K562 (cell line): ENCODE results near the gene ASS1. TPM values are rescaled to one million over a fixed set of nuclear protein-coding genes. Genes with fewer than 3 reads are reported as not detected.

Source experiments
- CTCF ChIP-seq, 3 experiments: IDR thresholded peaks in 2 of 3; conservative IDR thresholded peaks in 1 of 3; 2 replicates each; pipeline ENCODE4 v1.5.1; 2011 to 2012; ENCODE audit warnings: low read length in 3 of 3, mild to moderate bottlenecking in 3 of 3, control low read depth in 2 of 3, improper control_type of control experiment in 1 of 3, inconsistent platforms in 1 of 3, low read depth in 1 of 3, mixed read lengths in 1 of 3, moderate library complexity in 1 of 3; ENCODE audit not compliant: insufficient read depth in 2 of 3
- ELK1 ChIP-seq: sonication (generic); formaldehyde crosslinking; IDR thresholded peaks from 2 replicates; pipeline ENCODE4 v1.8.1; 2022; ENCODE audit warnings: missing genetic modification reagents
- HMBOX1 ChIP-seq: sonication (generic); IDR thresholded peaks from 2 replicates; pipeline ENCODE4 v1.6.1; 2016
- JUNB ChIP-seq: fragments of 450-650 bp; formaldehyde crosslinking; conservative IDR thresholded peaks from 2 replicates; pipeline ENCODE4 v1.4.0; 2020; ENCODE audit warnings: mild to moderate bottlenecking
- MYC ChIP-seq, 2 experiments: fragments of 250-450 bp in 1 of 2; sonication (Bioruptor Pico) in 1 of 2; IDR thresholded peaks; 2 replicates each; pipeline versions ENCODE4 v1.5.1 to v1.6.1; 2012 to 2021; ENCODE audit warnings: low read depth in 2 of 2, borderline replicate concordance in 1 of 2, improper control_type of control experiment in 1 of 2, low read length in 1 of 2, mild to moderate bottlenecking in 1 of 2, moderate library complexity in 1 of 2
- NR2C2 ChIP-seq, 2 experiments: fragments of 200-800 bp in 1 of 2; sonication (Bioruptor generic) in 1 of 2; sonication (generic) in 1 of 2; formaldehyde crosslinking in 1 of 2; IDR thresholded peaks; 2 replicates each; pipeline versions ENCODE4 v1.6.1 to v1.8.0; 2016 to 2022; ENCODE audit warnings: mild to moderate bottlenecking in 1 of 2, missing compliant biosample characterization in 1 of 2, missing genetic modification characterization in 1 of 2, missing genetic modification reagents in 1 of 2
- PRMT5 ChIP-seq: sonication (generic); formaldehyde crosslinking; IDR thresholded peaks from 2 replicates; pipeline ENCODE4 v1.5.0; 2020; ENCODE audit warnings: missing genetic modification reagents
- PTBP1 ChIP-seq: fragments of 200-400 bp; formaldehyde crosslinking; IDR thresholded peaks from 2 replicates; pipeline ENCODE4 v1.6.1; 2017; ENCODE audit warnings: low read depth, low read length
- RAD21 ChIP-seq, 2 experiments: fragments of 250-450 bp in 1 of 2; fragments of 450-650 bp in 1 of 2; sonication (Bioruptor Pico) in 1 of 2; formaldehyde crosslinking in 1 of 2; IDR thresholded peaks in 1 of 2; conservative IDR thresholded peaks in 1 of 2; 2 replicates each; pipeline versions ENCODE4 v1.4.0 to v1.8.0; 2020 to 2022; ENCODE audit warnings: mild to moderate bottlenecking in 2 of 2, moderate library complexity in 1 of 2
- RB1 ChIP-seq: fragments of 450-650 bp; IDR thresholded peaks from 2 replicates; pipeline ENCODE4 v1.6.1; 2017; ENCODE audit warnings: low read depth, mild to moderate bottlenecking
- SMC3 ChIP-seq: conservative IDR thresholded peaks from 2 replicates; pipeline ENCODE4 v1.6.1; 2011; ENCODE audit warnings: low read depth, low read length, improper control_type of control experiment; ENCODE audit not compliant: insufficient read depth
- STAG1 ChIP-seq: sonication (generic); formaldehyde crosslinking; IDR thresholded peaks from 2 replicates; pipeline ENCODE4 v1.5.0; 2020; ENCODE audit warnings: missing genetic modification reagents, borderline replicate concordance
- TEAD2 ChIP-seq: fragments of 450-650 bp; IDR thresholded peaks from 2 replicates; pipeline ENCODE4 v1.6.1; 2016; ENCODE audit warnings: missing genetic modification characterization, control low read depth, missing compliant biosample characterization
- VEZF1 ChIP-seq: fragments of 200-800 bp; sonication (Bioruptor generic); IDR thresholded peaks from 2 replicates; pipeline ENCODE4 v1.6.1; 2017; ENCODE audit warnings: missing genetic modification characterization, missing compliant biosample characterization
- ZFX ChIP-seq: sonication (generic); formaldehyde crosslinking; IDR thresholded peaks from 2 replicates; pipeline ENCODE4 v1.8.0; 2022; ENCODE audit warnings: mild to moderate bottlenecking, missing genetic modification reagents, moderate library complexity
- ZNF764 ChIP-seq: fragments of 250-450 bp; sonication (Bioruptor Pico); IDR thresholded peaks from 2 replicates; pipeline ENCODE4 v1.4.0; 2020; ENCODE audit warnings: low read depth, mild to moderate bottlenecking, moderate library complexity
- polyA plus RNA-seq, 8 experiments: library from polyadenylated mRNA; depleted of rRNA in 4 of 8; stranded (reverse) in 5 of 8; unstranded in 3 of 8; fragments of >200 nt; fragmentation: Nextera tagmentation in 2 of 8; fragmentation: Illumina TruSeq in 1 of 8; extraction: Ambion mirVana in 2 of 8; extraction: Trizol in 1 of 8; gene quantifications; 2 replicates each; pipeline versions ENCODE4 v1.2.1 to v1.2.3, GENCODE V29; 2011 to 2014; ENCODE audit warnings: inconsistent platforms in 1 of 8, missing spikeins in 1 of 8
- total RNA-seq, 7 experiments: library from RNA; depleted of rRNA in 6 of 7; stranded (reverse); fragments of >200 nt in 6 of 7; fragmentation: Illumina TruSeq in 2 of 7; extraction: Trizol in 2 of 7; gene quantifications; 2 replicates each; pipeline versions ENCODE4 v1.2.1 to v1.2.3, GENCODE V29; 2011 to 2021; ENCODE audit warnings: low replicate concordance in 1 of 7
- TF ChIP-seq, protein P1 (sequence below): sonication (generic); formaldehyde crosslinking; IDR thresholded peaks from 2 replicates; pipeline ENCODE4 v1.8.1; 2023; ENCODE audit warnings: mild to moderate bottlenecking, missing genetic modification reagents

The ASS1 gene
- total and polyA plus RNA-seq, 9 of the 15 experiments (the other 6 are each of a cell fraction or from before 2014, with no cell fraction given), result 1.5 to 5.7 (median 3.7) TPM

GRCh38 chr9:130480673-130481072 lies 35.9 kb downstream of the ASS1 start (continued):
- no peak for TF ChIP-seq PTBP1
- no peak for TF ChIP-seq HMBOX1
- TF ChIP-seq, protein P1, sequence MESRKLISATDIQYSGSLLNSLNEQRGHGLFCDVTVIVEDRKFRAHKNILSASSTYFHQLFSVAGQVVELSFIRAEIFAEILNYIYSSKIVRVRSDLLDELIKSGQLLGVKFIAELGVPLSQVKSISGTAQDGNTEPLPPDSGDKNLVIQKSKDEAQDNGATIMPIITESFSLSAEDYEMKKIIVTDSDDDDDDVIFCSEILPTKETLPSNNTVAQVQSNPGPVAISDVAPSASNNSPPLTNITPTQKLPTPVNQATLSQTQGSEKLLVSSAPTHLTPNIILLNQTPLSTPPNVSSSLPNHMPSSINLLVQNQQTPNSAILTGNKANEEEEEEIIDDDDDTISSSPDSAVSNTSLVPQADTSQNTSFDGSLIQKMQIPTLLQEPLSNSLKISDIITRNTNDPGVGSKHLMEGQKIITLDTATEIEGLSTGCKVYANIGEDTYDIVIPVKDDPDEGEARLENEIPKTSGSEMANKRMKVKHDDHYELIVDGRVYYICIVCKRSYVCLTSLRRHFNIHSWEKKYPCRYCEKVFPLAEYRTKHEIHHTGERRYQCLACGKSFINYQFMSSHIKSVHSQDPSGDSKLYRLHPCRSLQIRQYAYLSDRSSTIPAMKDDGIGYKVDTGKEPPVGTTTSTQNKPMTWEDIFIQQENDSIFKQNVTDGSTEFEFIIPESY (CRISPR knock-in tag), result peak; percentile 96
- peak; percentile 35; the same call in 1 of the 2 replicates for TF ChIP-seq RB1
- 0 out of 2 replicates have a peak, but pooled peaks have one; percentile 10 for TF ChIP-seq ZNF764
- TF ChIP-seq CTCF (IDR thresholded peaks at IDR 0.05 in 2 of 3, conservative IDR thresholded peaks at IDR 0.05 in 1 of 3; ENCODE audit: insufficient read depth in 2 of 3, low read depth in 1 of 3, low read length in 3 of 3), result peak; percentile 79 to 86 (median 82)
- TF ChIP-seq ELK1 (CRISPR knock-in tag), result no peak
- TF ChIP-seq TEAD2, result 0 out of 2 replicates have a peak, but pooled peaks have one; percentile 16
- TF ChIP-seq VEZF1 (CRISPR knock-in tag), result no peak
- peak; percentile 68 to 89 for TF ChIP-seq RAD21 (CRISPR knock-in tag; conservative IDR thresholded peaks at IDR 0.05 in 1 of 2, IDR thresholded peaks at IDR 0.05 in 1 of 2)
- no peak for TF ChIP-seq PRMT5 (CRISPR knock-in tag)
- 0 out of 2 replicates have a peak, but pooled peaks have one; percentile 31 for TF ChIP-seq NR2C2 (CRISPR knock-in tag; IDR thresholded peaks at IDR 0.05)
- no peak for TF ChIP-seq NR2C2 (tag; IDR thresholded peaks at IDR 0.05)
- TF ChIP-seq SMC3, result peak; percentile 75
- peak; percentile 83 for TF ChIP-seq STAG1 (CRISPR knock-in tag)
- peak; percentile 61 for TF ChIP-seq ZFX (CRISPR knock-in tag)
- TF ChIP-seq JUNB (CRISPR knock-in tag), result no peak
- peak; percentile 53; the same call in 1 of the 2 replicates for TF ChIP-seq MYC (IDR thresholded peaks at IDR 0.05; ENCODE audit: low read depth, low read length)
- no peak for TF ChIP-seq MYC (CRISPR knock-in tag; IDR thresholded peaks at IDR 0.05; ENCODE audit: borderline replicate concordance, low read depth)
